CD1c-positive myeloid dendritic cell (primary cell): ENCODE measurements around the gene IFNE.

Source experiments
- DNase-seq: peaks from one replicate; pipeline ENCODE4 v3.0.0-alpha.2; 2016; ENCODE audit errors: extremely low spot score

IFNE gene, protein sequence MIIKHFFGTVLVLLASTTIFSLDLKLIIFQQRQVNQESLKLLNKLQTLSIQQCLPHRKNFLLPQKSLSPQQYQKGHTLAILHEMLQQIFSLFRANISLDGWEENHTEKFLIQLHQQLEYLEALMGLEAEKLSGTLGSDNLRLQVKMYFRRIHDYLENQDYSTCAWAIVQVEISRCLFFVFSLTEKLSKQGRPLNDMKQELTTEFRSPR

DNA sequence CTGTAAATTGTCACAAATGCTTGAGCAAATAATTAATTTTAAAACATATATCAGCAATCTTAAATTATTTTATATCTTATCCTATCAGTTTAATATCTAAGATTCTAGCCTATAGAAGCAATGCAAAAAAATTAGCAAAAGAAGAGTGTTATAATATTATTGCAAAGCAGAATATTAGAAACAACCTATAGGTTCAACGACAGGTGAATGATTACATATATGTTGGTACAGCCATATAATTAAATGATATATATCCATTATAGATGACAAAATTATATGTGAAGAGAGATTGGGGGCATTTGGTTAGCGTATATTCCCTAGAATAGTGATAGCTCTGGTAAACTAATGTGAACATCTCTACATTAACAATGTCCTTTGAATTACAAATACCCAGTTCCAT, at the start of gene IFNE:
TSS of gene IFNE (minus strand) at position 101 of the 400 bp plus-strand sequence. CDS start 619 bp downstream, outside the sequence.
- no peak for DNase-seq

DNA sequence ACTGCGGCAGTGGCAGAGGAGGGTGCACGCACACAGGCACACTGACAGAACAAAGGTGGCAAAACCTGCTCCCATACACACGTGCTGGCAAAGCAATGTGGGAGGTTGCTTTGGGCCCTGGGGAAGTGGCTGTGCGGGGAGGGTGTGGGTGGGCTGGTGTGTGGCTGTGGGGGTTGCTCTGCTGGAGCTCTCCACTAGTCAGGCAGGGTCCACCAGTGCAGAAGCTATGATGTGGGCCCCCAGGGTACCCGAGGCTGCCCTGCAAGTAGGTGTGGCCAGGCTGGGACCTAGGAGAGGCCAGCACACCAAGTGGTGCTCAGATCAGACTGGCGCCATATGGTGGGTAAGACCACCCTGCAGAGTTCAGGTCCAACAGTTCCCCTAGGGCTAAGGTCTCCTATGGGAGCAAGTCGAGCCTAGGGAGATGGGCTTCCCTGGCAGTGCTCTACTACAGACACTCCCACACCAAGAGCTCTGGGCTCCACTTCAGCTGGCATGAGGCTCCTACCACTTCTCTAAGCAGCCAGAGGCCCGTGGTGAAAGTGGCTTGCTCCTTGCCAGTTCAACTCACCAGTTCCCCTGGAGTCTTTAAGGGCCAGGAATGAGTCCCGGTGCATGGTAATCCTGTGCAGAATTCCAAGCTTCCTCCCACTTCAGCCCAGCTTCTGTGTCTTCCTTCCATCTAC, 46.2 kb upstream of the IFNE start:
- DNase-seq: no peak

DNA sequence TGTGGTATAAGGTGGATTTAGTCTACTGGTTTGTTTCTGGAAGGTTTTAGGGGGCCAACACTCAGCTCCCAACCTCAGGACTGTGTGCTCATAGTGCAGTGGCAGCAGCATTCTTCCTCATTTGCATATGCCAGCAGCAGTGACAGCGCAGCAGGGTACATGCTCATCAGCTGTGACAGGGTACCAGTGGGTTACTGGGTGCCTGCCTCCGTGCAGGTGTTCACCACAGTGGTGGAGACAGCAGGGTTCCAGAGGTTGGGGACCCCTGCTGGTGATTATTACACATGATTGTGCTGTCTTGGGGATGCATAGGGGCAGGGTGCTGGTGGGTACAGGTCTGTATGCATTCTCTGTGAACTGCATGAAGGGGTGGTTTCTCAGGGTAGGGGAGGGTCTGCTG, 45.5 kb upstream of the IFNE start:
- DNase-seq: no peak

DNA sequence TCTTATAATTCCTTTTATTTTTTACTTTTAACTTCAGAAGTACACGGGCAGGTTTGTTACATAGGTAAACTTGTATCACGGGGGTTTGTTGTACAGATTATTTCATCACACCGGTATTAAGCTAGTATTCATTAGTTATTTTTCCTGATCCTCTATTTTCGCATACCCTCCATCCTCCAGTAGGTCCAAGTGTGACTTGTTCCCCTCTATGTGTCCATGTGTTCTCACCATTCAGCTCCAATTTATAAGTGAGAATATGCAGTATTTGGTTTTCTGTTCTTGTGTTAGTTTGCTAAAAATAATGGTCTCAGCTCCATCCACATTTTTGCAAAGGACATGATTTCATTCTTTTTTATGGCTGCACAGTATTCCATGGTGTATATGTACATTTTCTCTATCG, 43.1 kb upstream of the IFNE start:
- no peak for DNase-seq

DNA sequence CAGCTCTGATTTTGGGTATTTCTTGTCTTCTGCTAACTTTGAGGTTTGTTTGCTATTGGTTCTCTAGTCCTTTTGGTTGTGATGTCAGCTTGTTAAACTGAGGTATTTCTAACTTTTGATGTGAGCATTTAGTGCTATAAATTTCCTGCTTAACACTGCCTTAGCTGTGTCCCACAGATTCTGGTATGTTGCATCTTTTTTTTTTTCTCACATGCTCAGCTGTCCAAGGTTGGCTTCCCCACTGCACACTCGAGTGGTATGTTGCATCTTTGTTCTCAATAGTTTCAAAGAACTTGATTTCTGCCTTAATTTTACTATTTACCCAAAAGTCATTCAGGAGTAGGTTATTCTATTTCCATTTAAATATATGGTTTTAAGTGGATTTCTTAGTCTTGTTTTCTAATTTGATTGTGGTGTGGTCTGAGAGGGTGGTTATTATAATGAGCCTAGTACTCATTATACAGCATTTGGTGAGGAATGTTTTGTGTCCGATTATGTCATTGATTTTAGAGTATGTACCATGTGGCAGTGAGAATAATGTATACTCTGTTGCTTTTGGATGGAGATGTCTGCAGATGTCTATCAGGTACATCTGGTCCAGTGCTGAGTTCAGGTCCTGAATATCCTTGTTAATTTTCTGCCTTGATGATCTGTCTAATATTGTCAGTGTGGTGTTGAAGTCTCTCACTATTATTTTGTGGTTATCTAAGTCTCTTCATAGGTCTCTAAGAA, 42.2 kb upstream of the IFNE start:
- DNase-seq: no peak

DNA sequence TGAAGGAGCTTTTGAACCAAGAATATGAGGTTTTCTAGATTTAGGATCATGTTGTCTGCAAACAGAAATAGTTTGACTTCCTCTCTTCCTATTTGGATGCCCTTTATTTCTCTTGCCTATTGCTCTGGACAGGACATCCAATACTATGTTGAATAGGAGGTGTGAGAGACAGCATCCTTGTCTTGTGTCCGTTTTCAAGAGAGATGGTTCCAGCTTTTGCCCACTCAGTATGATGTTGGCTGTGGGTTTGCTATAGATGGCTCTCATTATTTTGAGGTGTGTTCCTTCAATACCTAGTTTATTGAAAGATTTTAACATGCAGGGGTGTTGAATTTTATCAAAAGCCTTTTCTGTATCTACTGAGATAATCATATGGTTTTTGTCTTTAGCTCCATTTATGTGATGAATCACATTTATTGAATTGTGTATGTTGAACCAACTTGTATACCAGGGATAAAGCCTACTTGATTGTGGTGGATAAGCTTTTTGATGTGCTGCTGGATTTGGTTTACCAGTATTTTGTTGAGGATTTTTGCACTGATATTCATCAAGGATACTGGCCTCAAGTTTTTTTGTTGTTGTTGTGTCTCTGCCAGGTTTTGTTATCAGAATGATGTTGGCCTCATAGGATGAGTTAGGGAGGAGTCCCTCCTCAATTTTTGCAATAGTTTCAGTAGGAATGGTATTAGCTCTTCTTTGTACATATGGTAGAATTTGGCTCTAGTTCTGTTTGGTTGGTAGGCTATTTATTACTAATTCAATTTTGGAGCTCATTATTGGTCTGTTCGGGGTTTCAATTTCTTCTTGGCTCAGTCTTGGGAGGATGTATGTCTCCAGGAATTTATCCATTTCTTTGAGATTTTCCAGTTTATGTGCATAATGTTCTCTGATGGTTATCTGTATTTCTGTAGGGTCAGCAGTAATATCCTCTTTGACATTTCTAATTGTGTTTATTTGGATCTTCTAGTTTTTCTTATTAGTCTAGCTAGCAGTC, 41.2 kb upstream of the IFNE start:
- DNase-seq: no peak

DNA sequence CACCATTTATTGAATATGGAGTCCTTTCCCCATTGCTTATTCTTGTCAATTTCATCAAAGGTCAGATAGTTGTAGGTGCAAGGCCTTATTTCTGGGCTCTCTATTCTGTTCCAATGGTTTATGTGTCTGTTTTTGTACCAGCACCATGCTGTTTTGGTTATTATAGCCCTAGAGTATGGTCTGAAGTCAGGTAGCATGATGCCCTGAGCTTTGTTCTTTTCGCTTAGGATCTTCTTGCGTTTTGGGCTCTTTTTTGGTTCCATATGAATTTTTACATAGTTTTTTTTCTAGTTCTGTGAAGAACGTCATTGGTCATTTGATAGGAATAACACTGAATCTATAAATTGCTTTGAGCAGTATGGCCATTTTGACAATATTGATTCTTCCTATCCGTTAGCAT, 40.2 kb upstream of the IFNE start:
- no peak for DNase-seq

DNA sequence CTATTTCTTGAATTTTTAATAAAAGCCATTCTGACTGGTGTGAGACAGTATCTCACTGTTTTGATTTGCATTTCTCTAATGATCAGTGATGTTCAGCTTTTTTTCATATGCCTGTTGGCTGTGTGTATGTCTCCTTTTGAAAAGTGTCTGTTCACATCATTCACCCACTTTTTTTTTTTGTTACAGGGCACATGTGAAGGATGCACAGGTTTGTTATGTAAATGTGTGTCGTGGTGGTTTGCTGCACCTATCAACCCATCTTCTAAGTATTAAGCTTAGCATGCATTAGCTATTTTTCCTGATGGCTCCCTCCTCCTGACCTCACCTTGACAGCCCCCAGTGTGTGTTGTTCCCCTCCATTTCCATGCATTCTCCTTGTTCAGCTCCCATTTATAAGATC, 39.3 kb upstream of the IFNE start:
- no peak for DNase-seq

DNA sequence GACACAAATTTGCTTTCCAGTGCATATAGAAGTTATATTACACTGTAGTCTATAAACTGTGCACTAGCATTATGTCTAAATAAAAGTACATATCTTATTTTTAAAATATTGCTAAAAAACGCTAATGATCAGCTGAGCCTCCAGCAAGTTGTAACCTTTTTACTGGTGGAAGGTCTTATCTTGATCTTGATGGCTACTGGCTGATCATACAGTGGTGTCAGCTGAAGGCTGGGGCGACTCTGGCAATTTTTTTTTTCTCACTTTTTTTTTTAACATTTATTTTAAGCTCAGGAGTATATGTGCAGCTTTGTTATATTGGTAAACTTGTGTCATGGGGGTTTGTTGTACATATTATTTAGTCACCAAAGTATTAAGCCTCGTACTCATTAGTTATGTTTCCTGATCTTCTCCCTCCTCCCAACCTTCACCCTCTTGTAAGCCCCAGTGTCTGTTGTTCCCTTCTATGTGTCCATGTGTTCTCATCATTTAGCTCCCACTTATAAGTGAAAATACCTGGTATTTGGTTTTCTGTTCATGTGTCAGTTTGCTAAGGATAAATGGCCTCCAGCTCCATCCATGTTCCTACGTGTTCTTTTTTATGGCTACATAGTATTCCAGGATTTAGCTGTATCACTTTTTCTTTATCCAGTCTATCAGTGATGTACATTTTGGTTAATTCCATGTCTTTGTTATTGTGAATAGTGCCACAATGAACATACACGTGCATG, 38.6 kb upstream of the IFNE start:
- DNase-seq: no peak

DNA sequence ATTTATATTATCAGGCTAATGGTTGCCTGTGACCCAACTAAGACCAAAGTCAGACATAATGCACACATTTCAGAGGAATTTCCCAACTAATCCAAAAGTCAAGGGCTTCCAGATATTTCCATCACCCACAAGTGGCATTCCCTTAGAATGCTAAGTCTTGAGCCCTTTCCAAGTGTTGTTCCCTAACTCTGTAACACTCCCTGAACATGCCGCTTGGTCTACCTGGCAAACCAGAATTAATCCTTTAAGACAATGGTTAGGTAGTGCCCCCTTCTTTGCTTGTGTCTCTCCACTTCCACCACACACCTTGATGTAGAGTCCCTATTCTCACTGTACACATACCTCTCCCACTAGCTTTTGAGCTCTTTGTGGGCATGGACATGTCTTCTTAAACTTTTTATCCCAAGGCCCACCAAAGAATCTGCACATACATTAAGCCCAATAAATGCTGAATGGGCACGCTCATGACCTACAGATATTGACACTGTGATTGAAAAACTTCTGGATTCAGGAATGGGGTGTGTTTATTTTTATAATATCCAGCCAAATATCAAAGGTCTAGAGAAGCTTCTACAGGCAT, 37.8 kb upstream of the IFNE start:
- no peak for DNase-seq

DNA sequence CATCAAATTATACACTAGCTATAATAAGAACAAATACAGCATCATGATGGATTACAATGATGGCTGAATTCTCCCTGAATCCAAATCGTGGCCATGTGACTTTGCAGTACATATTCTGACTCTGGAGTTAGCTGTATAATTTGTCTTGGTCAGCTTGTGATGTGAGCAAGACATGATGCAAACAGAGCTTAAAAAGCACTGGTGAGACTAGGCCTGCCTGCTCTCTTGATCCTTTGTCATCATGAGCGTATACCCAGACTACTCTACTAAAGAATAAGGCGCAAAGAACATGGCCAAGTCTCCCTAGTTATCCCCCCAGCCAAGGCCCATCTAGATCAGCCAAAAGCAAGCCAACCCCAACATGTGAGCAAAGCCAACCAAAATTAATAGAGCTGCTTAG, 34.7 kb upstream of the IFNE start:
- no peak for DNase-seq

DNA sequence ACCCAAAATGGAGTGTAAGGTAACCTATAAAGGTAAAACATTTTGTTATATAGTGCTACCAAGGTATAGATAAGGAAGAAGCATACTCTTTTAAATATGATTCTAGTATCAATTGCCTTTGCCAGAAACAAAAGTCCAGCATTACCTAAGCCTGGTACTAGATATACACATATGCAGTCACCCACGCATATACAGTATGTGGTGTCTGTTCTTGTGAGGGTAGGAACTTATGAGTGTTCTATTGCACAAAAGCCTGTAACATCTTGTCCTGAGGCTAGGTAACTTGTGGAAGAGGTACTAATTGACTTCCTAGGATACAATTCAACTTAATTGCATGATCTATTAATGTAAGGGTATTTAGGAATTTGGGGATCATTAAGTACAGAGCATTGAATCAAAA, 31.3 kb upstream of the IFNE start:
- no peak for DNase-seq

DNA sequence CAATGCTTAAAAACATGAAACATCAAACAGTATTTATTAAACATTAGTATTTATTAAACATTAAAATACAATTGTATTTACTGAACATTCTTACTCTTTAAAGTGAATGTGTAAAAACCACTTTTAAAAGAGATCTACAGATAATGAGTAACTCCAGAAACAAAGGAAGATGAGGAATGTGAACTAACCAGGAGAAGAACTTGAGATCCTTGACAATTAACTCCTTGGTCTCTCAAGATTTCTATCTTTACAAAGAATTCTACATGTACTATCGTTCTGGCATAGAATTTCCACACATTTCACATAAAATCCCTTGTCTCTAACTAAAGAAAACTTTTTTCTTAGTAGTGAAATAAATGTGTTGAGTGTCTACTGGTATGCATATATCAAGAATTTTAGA, 28.7 kb upstream of the IFNE start:
- DNase-seq: no peak

DNA sequence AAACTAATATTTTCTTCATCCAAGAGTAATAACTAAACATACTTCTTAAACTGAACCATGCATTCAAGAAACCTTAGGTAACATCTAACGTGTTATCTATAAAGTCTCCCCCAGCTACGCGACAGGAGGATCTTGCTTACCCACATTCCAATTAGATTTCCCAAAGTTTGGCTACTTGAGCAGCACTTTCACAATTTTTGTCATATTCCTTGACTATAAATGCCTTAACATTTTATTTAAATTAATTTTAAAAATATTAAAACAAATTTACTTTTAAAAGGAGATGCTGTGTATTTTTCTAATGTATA, 25.3 kb upstream of the IFNE start:
- DNase-seq: no peak

DNA sequence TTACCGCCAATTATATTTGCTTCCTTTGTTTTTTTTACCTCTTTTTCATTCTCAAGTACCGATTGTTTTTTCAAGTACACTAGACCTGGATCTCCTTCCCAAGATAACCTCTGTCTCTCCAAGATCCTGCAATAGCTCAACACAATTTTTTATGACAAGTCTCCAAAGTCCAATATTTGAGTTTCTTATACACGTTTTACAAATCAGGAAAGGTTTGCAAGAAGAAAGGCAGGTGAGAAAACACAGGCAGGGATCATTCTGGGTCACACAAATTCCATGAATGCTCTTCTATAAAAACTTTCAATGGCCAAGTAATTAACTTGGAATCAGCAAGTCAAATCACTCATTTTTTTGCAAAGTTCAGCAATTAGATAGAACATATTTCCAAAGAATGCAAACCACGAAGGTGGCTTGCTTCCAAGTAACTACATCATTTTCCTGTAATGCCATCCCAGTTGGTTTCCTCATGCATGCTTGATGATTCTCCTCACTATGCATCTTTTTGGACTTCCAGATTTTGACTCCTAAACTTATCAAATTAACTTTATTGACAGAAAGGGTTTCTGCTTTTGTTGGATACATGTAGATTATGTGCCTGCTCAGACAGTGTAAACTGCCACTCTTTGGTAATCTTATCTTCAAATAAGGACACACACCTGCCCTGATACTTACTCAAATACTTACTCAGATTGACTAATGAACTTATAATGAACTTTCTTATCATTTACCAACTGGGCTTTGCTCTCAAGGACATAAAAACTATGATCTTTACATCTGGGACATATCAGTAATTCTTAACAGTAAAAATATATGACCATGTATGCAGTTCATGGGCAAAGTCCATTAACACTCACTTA, 24.7 kb upstream of the IFNE start:
- DNase-seq: no peak

DNA sequence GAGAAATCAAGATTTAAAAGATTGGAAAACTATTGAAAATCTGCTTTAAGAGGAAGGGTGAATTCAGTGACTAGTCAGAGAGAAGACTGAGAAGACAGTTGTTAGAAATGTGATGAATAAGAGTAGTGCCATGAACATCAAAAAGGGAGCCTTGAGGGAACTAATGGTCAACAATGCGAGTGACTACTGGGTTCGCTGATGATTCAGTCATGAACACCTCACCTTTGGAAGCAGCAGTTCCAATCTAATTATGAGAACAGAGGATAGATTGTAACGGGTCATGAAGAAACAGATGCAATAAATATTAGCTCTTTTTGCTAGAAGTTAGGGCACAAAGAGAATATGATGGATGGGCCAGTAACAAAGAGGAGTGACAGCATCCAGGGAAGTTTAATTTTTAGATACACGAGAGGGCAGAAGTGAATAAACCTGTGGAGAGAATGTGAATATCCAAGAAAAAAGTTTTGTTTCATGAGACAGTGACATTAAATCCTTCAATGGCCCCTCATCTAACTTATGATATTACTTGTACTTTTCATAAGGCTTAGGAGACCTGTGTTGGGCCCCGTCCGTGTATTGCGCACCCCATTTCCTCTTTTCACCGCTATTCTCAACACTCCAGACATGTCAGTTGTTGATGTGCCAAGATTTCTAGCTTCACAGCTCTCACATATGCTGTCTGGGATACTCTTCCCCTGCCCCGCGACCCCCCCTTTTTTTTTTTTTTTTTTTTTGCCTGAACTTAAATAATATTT, 23.5 kb upstream of the IFNE start:
- no peak for DNase-seq

DNA sequence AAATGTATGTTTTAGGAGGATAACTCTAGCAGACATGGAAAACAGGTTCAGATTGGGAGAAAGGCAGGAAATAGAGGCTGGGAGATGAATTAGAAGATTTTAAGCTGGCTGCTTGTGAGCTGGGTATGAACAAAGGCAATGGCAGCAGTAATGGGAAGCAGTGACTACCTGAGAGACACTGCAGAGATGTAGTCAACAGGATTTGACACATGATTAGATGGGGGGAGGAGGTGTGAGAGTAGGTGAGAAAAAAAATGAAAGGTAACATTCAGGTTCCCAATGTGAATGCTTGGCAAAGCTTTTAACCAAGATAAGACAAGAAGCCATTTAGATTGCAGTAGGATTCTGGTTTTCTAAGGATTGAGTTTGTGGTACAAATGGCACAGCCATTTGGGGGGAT, 22.8 kb upstream of the IFNE start:
- no peak for DNase-seq

DNA sequence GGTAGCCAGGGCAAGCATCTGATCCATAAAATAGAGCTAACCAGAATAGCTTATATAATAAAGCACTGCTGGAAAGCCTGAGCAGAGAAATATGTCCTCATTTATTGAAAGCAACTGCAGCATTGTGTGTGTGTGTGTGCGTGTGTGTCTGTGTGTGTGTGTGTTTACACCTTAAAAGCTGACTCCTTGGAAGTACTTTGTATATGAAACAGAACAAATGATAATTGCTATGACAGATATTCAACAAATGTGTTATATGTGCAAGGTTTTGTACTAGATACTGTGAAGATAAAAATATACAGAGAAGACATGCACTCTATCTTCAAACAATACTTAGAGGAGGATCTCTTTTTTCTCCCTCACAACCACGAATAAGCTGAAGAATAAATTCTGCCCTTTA, 22.0 kb upstream of the IFNE start:
- no peak for DNase-seq

DNA sequence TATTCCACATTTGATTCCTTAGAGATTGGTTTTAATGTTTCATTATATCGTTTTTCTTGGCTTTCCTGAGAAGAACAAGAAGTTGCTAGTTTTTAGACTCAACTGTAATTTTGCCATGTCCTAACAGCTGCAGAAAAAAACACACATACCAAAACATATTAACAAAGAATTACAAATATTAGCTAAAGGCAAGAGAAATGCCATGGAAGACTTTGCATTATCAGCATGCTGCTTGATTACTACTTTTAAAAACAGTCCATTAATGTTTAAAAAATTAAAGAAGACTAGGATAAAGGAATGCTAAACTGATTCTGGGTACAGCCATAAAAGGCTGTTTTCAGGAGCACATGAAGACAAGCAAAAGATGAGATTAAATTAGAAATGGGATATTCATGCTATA, 20.5 kb upstream of the IFNE start:
- no peak for DNase-seq
